ENCODE measurements around the gene NOS1AP. TPM values are rescaled to one million over a fixed set of nuclear protein-coding genes. Genes with fewer than 3 reads are reported as not detected.
"Not testable (repeated sequence)": the region's sequence is repeated elsewhere in the genome, so short reads cannot be mapped to it uniquely, and the experiment has no call there.

NOS1AP gene
- total RNA-seq, 1 experiment from 2014 or later: 0.02 TPM

DNA sequence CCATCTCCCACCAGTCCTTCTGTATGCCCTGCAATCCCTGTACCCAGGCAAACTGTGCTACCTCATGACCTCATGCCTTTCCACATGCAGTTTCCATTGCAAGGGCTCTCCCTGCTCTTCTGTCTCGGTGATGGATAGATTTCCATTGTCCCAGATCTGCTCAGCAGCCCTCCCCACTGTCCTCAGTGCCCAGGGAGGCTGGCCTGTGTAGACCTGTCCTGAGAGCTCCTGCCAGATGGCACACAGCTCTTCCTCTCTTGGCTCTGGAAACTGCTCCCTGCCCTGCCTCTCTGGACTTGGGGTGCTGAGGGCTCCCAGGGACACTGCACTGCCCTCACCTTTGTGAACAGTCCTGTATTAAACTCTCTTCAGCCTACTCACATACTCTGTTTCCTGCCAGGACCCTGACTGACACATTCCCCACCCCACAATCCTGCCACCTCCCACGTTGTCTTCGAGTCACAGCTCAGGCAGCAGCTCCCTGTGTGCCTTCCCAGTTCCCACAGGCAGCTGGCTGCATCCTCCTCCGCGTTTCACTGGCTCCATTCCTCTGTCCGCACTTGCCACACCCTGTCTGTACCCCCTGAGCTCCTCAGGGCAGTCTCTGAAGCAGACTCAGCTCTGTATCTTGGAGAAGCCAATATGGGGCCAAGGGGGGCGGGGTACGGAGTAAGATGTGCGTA is 250.1 kb downstream of the NOS1AP start:
- DNase-seq (ENCODE audit: extremely low read depth, low read depth): no peak

DNA sequence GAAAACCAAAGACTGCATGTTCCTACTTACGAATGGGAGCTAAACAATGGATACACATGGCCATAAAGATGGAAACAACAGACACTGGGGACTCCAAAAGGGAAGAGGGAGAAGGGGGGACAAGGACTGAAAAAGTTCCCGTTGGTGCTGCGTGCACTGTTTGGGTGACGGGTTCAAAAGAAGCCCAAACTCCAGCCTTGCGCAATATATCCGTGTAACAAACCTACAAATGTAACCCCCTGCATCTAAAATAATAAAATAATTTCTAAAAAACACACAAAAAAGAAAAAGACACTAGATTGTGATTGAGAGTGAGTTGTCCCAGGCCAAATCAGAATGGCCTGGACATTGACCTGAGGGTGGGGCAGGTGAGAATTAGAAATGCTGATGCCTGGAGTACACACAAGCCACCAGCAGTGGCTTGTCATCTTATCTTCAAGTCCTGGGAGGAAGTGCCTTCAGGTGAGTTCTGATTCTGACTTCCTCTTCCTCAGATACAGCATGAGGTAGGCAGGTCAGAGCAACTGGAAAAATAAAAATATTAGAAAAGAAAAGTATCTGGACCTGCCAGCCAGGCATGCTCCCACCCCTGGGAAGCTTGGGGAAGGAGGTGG is 252.4 kb downstream of the NOS1AP start:
- no peak for DNase-seq (ENCODE audit: extremely low read depth, low read depth)

DNA sequence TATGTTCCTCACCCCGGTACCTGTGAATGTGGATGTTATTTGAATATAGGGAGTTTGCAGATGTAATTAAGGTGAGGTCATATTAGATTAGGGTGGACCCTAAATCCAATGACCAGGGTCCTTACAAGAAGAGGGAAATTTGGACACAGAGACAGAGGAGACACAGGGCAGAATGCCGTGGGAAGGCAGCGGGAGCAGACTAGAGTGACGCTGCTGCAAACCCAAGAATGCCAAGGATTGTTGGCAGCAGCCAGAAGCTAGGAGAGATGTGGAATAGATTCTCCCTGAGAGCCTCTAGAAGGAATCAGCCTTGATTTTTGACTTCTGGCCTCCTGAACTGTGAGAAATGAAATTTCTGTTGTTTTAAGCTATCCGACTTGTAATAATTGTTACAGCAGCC is 253.5 kb downstream of the NOS1AP start:
- no peak for DNase-seq (ENCODE audit: extremely low read depth, low read depth)

DNA sequence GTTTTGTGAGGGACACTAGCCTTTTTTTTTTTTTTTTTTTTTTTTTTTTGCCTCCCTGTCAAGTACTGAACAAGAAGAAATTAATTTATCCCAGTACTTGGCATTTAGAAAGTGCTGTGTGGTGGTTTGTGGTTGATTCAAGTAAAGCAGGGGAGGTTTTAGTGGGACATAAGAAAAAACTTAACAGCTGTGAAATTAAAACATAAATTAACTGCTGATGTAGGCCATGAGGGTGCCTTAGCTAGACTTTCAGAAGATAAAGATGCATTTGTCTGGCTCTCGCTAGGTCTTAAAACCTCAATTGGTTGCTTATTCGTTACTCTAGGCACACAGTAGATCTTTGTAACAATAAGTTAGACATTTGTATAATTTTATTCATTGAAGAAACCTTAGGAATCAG is 254.9 kb downstream of the NOS1AP start:
- no peak for DNase-seq (ENCODE audit: extremely low read depth, low read depth)

DNA sequence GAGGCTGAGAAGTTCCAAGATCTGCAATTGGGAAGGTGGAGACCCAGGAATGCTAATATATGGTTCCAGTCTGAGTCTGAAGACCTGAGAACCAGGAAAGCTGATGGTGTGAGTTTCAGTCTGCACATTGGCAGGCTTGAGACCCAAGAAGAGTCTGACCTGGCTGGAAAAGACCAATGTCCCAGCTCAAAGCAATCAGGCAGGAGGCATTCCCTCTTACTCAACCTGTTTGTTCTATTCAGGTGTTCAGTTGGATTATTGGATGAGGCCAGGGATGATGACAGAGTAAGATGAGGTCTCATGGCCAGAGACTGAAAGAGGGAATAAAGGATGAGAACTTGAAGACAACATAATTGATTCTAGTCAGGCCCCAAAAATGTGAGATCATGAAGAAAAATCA is 257.1 kb downstream of the NOS1AP start:
- no peak for DNase-seq (ENCODE audit: extremely low read depth, low read depth)

DNA sequence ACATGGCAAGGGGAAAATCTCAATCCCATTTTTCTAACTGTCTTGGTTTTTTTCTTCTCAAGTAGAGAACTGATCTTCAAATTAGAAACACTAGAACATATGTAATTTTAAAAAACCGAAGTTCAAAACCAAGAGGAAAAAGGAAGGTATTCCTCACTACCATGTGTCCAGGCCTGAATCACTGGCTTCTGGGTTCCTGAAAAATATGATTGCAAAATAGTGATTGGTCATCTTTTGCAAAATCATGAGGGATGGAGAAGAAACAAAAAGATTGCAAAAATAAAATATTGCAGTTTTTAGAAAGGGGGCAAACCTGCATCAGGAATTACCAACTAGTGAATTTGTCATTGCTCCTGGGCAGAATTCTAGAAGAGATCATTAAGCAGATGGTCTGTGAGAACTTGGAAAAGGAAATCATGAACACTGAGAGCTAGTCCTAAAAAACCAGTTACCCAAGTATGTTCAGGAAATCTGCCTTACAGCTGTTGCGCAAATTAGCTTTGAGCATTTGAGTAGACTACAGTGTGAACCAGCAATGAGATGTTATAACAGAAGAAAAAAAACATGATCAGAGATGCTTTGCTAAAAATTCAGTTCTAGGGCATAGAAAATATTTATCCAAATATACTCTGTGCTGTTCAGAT is 257.8 kb downstream of the NOS1AP start:
- DNase-seq (ENCODE audit: extremely low read depth, low read depth): no peak

DNA sequence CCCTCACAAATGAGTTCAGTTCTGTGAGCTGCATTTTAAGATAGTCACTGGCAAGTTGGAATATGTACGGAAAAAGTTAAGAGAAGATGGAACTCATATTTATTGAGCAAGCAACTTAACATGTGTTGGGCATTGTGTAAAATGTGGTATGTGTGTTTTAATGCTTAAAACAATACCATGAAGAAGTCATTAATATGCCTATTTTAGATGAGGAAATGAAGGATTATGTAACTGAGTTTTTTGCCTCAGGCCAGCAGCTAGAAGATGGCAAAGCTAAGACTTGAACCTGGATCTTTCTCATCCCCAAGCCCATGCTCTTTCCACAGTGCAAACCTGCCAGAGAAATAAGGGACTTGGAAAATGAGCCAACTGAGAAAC is 258.3 kb downstream of the NOS1AP start:
- no peak for DNase-seq (ENCODE audit: extremely low read depth, low read depth)

DNA sequence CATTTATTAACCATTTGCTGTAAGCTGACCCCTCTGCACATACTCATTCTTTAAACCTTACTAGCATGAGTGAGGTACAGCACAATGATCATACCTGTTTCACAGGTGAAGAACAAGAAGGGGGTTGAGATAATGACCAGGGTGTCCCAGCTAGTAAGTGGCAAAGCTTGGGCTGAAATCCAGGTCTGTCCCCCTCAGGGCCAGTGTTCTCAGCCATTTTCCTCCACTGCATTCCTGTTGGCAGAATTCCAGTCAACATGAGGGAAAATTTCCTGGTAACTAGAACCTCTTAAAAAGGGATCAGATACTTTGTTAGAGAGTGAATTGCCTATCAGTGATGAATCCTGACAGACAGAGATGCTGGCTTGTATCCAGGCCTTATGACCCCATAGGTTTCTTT is 259.0 kb downstream of the NOS1AP start:
- DNase-seq (ENCODE audit: extremely low read depth, low read depth): no peak

DNA sequence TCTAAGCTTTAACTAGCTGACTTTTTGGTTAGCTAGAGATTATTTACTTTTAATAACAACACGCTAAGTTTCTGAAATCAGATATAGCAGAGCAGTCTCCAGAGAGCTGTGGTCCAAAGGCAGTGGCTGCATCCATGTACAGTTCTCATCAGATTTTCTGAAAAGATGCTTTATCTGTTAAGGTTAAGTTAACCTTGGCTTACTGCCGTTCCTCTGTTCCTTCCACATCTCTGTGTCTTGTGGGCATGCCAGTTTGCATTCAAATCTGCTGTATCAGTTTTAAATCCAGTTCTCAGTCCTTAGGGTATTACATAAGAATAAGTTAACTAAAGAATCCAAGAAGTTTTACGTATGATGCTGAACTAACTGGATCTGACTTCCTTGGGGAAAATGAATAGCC is 260.3 kb downstream of the NOS1AP start:
- no peak for DNase-seq (ENCODE audit: extremely low read depth, low read depth)

DNA sequence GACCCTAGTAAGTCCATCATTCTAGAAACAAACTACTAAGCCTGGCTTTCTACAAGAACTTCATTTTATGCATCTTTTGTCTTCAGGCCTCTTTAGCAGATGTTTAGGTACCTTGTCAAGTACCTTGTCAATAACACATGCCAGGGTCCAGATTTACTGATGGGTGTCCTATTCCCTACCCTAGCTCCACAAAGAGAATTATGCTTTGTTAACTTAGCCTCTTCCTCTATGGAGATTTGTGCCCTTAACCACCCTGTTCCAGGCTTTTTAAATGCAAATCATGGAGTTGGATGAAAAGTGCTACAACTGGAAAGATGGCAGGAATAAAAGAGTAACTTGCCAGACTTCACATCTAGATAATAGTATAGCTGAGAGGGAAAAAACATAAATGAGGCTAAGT is 264.5 kb downstream of the NOS1AP start:
- no peak for DNase-seq (ENCODE audit: extremely low read depth, low read depth)

DNA sequence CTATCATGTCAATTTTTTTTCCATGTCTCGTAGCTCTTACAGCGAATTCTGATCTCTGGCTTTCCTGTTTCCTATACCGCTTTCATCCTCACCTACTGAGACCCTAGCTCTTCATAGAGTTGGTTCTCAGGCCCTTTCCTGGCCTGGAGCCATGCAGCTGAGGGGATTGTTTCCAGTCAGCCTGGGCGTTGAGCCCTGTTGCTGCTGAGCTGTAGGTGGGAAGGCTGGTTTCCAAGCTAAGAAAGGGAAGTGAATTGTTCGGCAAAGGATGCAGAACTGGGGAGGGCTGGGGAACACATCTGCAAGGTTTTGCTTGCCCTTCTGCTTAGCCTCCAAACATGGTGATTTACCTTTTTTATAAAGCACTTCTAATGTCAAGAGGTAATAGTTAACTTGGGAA is 265.6 kb downstream of the NOS1AP start:
- no peak for DNase-seq (ENCODE audit: extremely low read depth, low read depth)

DNA sequence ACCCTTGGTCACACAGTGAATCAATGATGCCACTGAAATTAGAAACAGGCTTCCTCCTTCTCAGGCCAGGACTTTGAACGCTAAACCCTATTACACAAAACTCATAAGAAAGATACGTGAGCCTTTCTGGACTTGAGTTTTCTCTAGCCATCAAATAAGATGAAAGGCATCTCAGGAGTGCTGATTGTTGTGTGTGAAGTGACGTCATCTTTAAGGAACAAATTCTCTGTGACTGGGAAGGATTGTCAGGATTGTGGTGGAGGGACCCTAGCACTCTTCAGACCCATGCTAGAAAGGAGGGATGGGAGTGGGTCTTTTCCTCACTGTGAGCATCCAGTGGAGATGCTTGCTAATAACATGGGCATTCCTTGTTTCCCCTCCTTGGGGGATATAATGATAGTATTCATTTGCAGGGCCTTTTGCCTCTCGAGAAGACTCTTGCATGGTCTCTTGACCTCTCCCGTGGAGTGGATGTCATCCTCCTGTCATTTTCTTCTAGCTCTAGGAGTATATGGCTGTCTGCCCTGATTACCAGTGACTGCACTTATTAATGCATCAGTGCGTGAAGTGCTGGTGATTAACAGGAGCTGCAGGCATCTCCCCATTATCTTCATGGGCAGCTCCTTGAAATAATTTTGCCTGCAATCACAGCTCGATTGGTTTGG is 267.3 kb downstream of the NOS1AP start:
- no peak for DNase-seq (ENCODE audit: extremely low read depth, low read depth)

DNA sequence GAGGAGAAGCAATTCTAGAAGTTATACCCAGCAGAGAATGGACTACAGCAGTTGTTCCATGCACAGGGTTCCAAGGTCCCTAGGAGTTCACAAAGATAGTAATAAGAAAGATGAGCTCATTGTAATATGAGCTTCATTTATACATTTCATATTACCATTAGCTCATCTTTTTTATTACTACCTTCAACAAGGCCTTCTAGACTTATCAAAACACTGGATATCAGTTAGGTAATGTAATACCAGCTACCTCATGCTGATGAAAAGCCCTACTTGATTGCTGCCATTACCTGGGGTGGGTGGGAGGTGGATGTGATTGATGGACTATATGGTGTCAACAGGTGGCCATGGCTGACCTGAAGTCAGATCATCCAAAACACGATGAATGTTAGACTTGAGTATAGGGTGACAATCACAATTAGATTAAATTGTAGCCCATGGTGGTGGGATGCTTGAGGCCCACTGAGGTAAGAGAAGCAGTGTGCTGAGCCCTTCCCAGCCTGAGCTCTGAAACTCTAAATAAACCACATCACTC is 273.0 kb downstream of the NOS1AP start:
- no peak for DNase-seq (ENCODE audit: extremely low read depth, low read depth)

DNA sequence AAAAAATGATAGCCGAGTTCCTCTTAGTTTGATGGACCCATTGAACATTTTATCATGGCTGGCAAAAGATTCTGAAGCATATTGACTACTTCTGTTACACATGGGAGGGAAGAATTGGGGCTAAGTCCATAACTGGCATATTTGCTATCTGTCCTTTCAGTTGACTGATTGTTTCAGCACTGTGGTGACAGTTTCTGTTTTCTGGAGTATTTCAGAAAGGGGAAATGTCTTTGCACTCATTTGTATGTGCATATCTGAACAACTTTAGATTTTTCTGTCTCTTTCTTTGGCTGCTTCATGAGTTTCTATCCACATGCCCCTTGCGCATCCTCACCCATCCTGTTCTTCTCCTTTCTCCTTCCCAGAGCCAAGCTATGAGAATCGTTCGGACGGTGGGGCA is 274.0 kb downstream of the NOS1AP start:
- no peak for DNase-seq (ENCODE audit: extremely low read depth, low read depth)

DNA sequence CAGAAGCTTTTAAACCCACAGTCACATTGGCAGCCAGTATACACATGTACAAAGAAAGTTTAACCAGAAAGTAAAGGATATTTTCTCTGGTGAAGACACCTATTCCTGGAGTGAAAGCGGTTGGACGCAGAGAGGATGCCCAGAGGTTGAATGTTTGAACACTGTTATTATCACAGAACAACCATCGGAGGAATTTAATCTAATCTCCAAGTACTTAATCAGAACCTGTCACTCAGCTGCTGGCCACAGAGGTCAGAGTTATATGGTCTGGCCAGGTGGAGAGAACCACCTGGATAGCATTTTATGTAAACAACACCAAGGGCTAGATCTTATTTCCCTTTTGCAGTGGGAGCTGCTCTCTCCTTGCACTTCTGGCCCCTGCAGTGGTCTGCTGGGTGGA is 277.8 kb downstream of the NOS1AP start:
- DNase-seq (ENCODE audit: extremely low read depth, low read depth): no peak

DNA sequence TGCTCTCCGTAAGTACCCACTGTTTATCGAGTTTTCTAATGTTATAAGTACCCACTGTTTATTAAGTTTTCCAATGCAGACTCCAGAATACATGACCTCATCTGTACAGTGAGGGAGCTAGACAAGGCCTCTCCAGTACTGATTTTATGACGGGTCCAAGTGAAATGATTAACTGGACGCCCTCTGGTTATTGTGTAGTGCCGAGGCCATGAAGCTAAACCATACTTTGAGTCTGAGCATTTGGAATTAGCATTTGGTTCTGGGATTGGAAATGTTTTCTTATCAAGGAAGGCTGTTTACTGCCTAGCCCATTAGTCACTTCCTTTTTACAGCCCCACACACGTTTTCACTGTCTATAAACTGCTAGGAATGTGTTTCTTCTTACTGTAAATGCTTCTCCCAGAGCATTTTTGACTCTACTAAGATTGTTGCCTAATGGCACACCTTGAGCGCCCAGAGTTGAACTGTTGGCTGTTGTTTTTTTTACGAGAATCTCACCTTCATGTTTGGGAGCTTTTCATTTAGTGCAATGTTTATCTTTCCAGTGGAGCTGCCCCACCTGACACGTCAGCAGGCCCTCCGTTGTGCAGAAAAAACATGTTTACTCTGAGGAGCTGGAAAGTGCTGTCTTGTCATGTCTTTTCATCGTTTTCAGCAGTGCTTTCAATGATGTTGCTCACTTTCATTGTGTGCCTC is 280.3 kb downstream of the NOS1AP start:
- DNase-seq (ENCODE audit: extremely low read depth, low read depth): peak; percentile 32

DNA sequence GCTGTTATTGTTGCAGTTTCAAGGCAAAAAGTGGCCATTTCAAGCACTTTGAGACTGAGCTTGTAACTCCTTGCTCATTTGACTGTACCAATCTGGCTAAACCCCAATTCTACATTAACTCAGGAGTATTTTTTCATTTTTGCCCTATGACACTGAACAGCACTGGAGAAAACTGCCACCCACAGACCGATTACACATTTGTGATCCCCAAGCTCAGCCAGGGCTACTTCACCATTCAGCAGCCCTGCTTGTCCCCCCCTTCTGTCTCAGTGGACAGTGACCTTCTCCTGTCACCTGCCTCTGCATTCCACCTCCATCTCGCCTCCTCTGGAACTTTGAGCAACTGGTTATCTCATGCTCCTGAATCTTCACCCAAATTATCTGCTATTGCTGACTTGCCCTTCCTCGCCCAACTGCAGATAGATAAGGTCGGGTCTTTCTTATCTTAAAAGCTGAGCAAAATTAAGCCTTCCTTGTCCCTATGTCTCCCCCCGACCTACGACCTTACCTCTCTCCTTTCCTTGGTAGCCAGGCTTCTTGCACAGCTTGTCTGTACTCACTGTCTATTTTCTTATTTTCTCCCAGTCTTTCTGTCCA is 281.9 kb downstream of the NOS1AP start:
- DNase-seq (ENCODE audit: extremely low read depth, low read depth): no peak

DNA sequence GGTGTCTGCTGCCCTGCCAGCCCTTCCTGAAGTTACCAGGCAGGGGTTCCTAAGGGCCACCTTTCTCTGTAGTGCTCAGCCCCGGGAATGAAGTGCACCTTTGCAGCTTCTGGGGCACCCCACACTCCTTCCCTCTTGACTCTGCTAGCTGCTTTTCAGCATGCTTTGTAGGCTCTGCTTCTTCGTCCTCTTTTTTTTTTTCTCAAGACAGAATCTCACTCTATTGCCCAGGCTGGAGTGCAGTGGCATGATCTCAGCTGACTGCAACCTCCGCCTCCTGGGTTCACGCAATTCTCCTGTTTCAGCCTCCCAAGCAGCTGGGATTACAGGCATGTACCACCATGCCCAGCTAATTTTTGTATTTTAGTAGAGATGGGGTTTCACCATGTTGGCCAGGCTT is 282.4 kb downstream of the NOS1AP start:
- DNase-seq (ENCODE audit: extremely low read depth, low read depth): not testable (repeated sequence)

DNA sequence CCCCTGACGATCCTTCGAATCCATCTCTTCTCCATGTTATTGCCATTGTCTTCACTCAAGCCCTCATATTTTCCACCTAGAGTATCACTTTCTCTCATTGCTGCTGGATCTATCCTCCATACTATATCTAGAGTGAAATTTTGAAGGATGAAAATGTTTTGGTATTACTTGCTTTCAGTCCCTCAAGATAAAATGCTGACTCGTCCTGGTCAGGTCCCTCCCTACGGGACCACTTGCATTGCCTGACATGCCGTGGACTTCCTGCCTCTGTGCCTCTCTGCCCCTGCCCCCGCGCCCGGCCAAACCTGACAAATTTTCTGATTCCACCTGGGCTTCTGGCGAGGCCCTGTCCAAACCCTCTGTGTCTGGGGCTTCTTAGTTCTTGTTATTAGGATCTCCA is 283.6 kb downstream of the NOS1AP start:
- DNase-seq (ENCODE audit: extremely low read depth, low read depth): no peak

DNA sequence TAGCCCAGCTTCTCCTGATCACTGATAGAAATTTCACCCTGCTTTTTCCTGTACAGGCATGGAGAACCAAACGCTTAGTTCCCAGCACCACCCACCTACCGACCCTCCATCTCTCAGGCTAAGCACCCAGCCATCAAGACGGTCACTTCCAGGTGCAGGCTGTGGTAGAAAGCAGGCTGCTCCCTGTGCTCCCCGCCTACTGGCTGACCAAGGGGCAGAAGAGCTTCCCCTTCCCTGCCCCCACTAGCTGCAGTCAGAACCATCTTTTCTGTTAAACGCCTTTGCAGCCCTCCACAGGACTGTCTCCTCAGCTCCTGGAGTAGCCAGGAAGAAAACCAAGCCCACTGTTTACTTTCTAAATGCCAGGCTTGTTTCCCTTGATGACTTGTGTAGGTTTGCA is 284.2 kb downstream of the NOS1AP start:
- no peak for DNase-seq (ENCODE audit: extremely low read depth, low read depth)
